ENCODE results near the gene SLC25A1.
A peak's percentile ranks its signal among the peaks of the same experiment; 100 is the strongest.

Gene SLC25A1

DNA sequence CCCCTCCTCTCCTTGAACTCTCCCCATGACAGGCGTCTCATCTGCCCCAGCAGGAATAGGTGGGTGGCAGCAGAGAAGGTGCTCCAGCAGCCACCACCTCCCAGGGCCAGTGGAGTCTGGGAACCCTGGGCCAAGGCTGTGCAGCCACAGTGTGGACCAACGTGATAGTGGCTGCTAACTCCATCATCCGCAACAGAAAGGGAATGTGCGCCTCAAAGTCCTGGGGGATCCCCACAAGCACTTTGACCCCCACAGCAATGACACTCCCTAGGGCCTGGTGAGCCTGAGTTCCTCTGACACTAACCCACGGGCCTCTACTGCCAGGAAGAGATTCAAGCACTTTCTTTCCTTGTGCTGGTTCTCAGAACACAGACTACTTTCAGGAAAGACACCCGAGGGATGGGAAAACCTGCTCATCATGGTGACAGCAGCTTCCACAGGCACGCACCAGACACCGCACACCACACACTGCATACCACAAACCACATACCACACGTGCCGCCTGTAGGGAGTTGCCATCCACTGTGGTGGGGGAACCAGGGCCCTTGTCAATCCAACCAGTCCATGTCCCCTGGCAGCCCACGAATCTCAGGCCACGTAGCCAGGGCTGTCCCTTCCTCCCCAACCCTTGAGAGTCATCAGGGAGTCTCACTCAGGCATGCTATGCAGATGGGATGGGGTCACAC, 3.4 kb upstream of the SLC25A1 start:
- TF ChIP-seq CTCF (IDR thresholded peaks at IDR 0.05; ENCODE audit: control insufficient read depth, extremely low read depth, insufficient read depth), result no peak
- DNase-seq (ENCODE audit: low read depth), result no peak
- H3K4me3 ChIP-seq (ENCODE audit: low read depth, low read length), result no peak overlapping the region

DNA sequence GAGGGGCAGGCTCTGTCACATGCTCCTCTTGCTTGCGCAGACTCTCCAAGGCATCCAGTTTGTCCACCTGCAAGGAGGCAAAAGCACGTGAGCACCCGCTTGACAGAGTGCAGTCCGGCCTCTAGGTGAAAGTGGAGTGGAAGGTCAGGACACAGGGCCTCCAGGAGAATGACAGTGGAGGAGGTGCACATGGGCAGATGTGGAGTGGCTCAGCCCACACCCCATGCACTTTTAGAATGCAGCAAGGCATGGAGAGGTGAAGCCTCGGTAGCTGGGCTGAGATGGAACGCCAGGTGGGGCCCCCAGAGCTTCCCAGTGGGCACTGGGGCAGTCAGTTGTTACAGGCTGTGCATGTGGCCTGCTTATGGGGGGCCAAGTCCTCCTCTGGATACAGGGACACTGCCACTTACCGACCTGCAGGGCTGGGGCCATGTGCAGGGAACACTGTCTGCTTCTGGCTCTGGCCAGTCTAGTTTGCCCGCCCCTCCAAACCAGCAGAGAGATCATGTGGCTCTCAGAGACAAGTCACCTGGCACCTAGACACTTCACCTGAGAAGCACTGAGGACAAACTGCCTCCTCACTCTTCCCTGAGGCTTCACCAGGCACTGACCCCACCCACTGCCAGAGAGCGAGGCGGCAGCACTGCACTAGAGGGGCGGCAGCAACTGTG, 2.3 kb upstream of the SLC25A1 start:
- no peak for DNase-seq (ENCODE audit: low read depth)
- no peak overlapping the region for H3K4me3 ChIP-seq (ENCODE audit: low read depth, low read length)
- no peak for TF ChIP-seq CTCF (IDR thresholded peaks at IDR 0.05; ENCODE audit: control insufficient read depth, extremely low read depth, insufficient read depth)

DNA sequence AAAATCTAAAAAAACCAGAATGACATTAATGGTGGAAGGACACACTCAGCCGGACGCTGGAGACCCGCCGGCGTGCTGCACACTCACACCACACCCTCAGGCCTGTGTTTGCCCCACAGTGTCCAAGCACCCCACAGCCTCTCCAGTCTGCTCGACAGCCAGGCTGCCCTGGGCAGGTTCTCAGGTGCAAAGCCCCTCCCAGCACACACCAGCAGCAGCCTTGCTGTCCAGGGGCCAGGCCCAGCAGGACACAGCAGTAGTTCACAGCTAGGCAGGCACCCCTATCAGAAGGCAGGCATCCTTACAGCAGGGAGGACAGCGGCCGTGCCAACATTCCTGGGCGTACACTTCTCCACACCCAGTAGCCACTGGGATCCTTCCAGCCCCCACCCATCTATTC, 1.7 kb upstream of the SLC25A1 start:
- TF ChIP-seq CTCF (IDR thresholded peaks at IDR 0.05; ENCODE audit: control insufficient read depth, extremely low read depth, insufficient read depth), result no peak
- no peak overlapping the region for H3K4me3 ChIP-seq (ENCODE audit: low read depth, low read length)
- no peak for DNase-seq (ENCODE audit: low read depth)

DNA sequence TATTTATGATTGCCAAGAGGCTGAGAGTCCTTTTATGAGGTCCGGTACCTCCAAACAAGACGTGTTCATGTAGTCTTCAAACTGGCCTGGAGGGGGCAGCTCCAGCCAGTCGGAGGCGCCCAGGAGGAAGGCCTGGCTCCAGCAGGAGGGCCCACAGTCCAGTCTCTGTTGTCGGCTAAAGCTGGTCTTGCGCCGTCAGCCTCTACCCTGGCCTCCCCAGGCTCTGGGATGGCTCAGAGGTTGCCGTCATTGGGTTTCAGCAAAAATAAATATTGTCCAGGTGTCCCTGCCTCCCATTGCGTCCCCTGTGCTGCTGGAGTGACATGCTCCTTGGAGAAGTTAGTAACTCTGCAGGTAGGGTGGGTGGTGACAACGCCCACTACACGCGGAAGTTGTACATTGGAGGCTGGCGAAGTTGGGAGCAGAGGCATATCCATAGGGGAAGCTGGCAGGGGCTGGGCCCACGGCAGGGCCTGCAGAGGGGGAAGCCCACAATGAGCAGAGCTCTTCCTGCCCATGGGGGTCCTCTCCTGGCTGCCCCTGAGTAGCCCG, 1.0 kb upstream of the SLC25A1 start:
- H3K4me3 ChIP-seq (ENCODE audit: low read depth, low read length), result peak overlapping the region; percentile 59
- peak; percentile 82 for TF ChIP-seq CTCF (IDR thresholded peaks at IDR 0.05; ENCODE audit: control insufficient read depth, extremely low read depth, insufficient read depth)
- DNase-seq (ENCODE audit: low read depth), result peak; percentile 71

DNA sequence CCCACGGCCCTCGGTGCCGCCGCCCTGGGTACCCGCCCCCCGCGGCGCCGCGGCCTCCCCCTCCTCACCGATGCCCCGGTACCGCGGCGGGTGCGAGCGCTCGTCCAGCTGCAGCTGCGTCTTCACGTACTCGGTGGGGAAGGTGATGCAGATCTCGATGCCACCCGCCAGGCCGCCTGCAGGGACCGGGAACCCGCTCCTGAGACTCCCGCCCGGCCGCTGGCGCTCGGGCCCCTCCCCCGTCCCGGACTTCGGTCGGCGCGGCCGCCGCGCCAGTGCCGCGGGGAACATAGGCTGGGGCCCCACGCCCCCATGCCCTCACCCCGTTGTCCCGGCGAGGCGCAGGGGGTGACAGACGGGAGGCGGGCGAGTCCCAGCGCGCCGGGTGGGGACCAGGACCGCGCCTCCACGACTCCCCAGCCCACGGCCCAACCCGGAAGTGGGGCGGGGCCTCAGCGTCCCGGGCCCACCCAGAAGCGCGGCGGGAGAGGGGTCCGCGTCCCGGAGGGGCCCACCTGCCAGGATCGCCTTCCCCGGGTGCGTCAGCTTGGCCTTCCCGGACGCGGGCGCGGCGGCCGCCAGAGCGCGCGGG, 375 bp downstream of the SLC25A1 start:
- DNase-seq (ENCODE audit: low read depth), result no peak
- peak overlapping the region; percentile 70 for H3K4me3 ChIP-seq (ENCODE audit: low read depth, low read length)
- TF ChIP-seq CTCF (IDR thresholded peaks at IDR 0.05; ENCODE audit: control insufficient read depth, extremely low read depth, insufficient read depth), result no peak

- peak overlapping the region; percentile 70 for H3K4me3 ChIP-seq (ENCODE audit: low read depth, low read length)
- DNase-seq (ENCODE audit: low read depth), result no peak
- no peak for TF ChIP-seq CTCF (IDR thresholded peaks at IDR 0.05; ENCODE audit: control insufficient read depth, extremely low read depth, insufficient read depth)
These were observed 1.1 kb downstream of the SLC25A1 start for GRCh38 chr22:19177164-19178064.
